Cerebellar nuclear complex (tissue), 1 donor: ENCODE results near the gene ANO6.
"Not testable (repeated sequence)": the region's sequence is repeated elsewhere in the genome, so short reads cannot be mapped to it uniquely, and the experiment has no call there.

Source experiments
- DNase-seq, 2 experiments: peaks; one replicate each; lab custom pipeline; 2025; lab: John Stamatoyannopoulos, UW

The ANO6 gene

GRCh38 chr12:45242180-45242579 lies 26.3 kb downstream of the ANO6 start:
- DNase-seq: no peak

DNA sequence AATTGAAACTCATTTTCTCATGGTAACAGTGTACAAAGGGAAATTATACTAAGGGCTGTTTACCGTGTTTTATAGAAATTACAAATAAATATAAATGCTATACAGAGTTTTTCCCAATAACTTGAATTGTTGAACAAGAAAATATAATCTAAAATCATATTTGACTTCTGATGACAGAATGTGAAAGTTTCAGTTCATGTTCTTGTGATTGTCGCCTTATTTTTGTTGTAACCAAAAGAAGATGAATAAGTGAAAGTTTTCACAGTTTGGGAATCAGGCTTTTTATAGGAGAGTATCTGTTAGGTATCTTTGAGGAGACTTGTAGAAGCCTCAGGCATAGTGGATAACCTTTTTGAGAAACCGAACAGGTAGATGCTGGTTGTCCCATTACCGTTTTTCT lies 28.1 kb downstream of the ANO6 start:
- no peak for DNase-seq

- no peak for DNase-seq
These were observed 28.9 kb downstream of the ANO6 start for GRCh38 chr12:45244561-45245343.

- DNase-seq: no peak
These were observed 30.3 kb downstream of the ANO6 start for GRCh38 chr12:45246236-45246635.

DNA sequence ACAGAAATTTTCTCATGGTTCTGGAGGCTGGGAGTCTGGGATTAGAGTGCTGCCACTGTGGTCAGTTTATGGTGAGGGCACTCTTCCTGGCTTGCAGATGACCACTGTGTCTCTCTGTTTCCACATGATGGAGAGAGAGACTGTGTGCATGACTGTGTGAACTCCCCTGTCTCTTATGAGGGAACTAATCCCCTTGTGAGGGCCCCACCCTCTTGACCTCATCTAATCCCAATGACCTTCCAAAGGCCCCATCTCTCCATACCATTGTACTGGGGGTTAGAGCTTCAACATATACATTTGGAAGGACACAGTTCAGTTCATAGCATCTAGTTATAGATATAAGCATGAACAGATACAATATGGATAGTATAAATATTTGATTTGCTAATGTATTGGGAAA lies 31.7 kb downstream of the ANO6 start:
- no peak for DNase-seq

DNA sequence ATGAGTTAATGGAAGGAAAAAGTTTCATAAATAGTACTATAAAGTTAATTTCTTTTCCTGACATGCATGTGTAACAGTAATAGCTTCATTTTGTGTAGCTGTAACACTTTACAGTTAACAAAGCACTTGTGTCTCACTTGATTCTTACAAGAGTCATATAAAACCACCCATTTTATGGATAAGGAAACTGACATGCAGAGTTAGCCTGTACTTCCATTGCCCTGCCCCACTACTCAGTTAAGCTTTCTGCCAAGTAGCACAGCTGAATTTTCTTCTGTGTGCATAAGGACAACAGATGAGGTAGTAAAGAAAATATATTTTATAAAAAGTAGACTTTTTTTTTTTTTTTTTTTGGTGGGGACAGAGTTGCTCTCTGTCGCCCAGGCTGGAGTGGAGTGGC lies 32.2 kb downstream of the ANO6 start:
- no peak for DNase-seq

- no peak for DNase-seq
These were observed 38.4 kb downstream of the ANO6 start for GRCh38 chr12:45254254-45254653.

GRCh38 chr12:45256721-45257120 lies 40.8 kb downstream of the ANO6 start:
- no peak for DNase-seq

- DNase-seq: no peak
These were observed 41.5 kb downstream of the ANO6 start for GRCh38 chr12:45257185-45257930.

- no peak for DNase-seq
These were observed 43.8 kb downstream of the ANO6 start for GRCh38 chr12:45259675-45260074.

DNA sequence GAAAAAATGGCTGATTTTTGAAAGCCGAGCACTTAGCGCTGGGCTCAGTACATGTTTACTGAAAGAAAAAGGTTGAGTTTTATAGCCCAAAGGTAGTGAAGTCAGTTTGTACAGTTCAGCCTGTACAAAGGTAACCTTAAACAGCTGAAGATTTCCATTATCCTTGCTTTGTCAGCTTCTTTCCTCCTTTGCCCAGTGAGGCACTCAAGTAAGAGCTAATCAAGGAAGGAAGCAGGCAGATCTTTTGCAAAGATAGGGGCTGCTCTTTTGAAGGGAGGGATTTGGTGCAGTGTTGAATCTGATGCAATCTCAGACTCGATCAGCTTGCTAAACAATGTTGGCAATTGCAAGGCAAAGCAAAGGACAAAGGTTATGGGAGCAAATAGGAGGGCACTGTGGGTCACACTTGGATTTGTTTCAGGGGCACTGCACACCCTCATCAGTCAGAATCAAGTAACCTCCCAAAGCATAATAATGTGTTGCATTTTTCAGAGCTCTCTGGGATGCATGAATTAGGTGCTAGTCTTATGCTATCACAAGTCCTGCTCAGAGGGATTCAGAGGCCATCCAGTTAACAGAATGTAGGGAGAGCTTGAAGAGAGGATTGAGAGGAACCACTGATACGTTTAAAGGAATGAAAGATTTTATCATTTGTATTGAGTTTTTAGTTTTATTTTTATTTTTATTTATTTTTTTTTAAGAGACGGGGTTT lies 44.4 kb downstream of the ANO6 start:
- no peak for DNase-seq

- DNase-seq: no peak
These were observed 45.0 kb downstream of the ANO6 start for GRCh38 chr12:45260854-45261253.

GRCh38 chr12:45262185-45262584 lies 46.3 kb downstream of the ANO6 start:
- DNase-seq: not testable (repeated sequence)

GRCh38 chr12:45263587-45263986 lies 47.7 kb downstream of the ANO6 start:
- no peak for DNase-seq

- no peak for DNase-seq
These were observed 52.9 kb downstream of the ANO6 start for GRCh38 chr12:45268672-45269411.

- no peak for DNase-seq
These were observed 53.5 kb downstream of the ANO6 start for GRCh38 chr12:45269412-45269751.

- DNase-seq: no peak
These were observed 55.1 kb downstream of the ANO6 start for GRCh38 chr12:45270951-45271350.

GRCh38 chr12:45273717-45274271 lies 57.9 kb downstream of the ANO6 start:
- DNase-seq: no peak

- no peak for DNase-seq
These were observed 60.4 kb downstream of the ANO6 start for GRCh38 chr12:45276154-45276755.

DNA sequence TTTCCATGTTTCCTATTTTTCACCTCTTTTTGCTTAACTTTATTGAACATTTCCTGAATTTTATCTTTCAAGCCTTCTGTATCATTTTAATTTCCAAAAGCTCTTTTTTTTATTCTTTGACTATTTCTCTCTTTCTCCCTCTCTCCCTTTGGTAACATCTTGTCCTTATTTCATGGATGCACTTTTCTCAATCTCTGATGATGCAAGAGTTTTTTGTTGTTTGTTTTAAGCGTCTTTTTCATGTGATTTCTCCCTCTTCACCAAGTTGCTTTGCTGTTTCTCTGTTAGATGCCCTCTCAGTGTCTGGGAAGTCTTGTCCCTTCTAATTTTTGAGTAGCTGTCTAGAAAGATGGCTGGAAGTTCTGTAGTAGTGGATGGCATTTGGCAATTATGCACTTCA lies 62.6 kb downstream of the ANO6 start:
- no peak for DNase-seq
